ENCODE measurements around the gene GRIA3. TPM values are rescaled to one million over a fixed set of nuclear protein-coding genes. Genes with fewer than 3 reads are reported as not detected.
A peak's percentile ranks its signal among the peaks of the same experiment; 100 is the strongest.

The GRIA3 gene
- total RNA-seq, 1 experiment from 2014 or later, result not detected

GRCh38 chrX:123336666-123337065 lies 152.6 kb downstream of the GRIA3 start:
- Mint-ChIP-seq H3K4me1 (ENCODE audit: insufficient read depth, unreplicated experiment) (no peaks in the 10 kb centered on the region), H3K27me3 (ENCODE audit: insufficient read depth, unreplicated experiment) (no peaks in the 10 kb centered on the region), H3K4me3 (ENCODE audit: unreplicated experiment) (no peak overlapping the region), H3K9me3 (ENCODE audit: unreplicated experiment) (peaks cover 33% of the 10 kb centered on the region), H3K36me3 (ENCODE audit: insufficient read depth, unreplicated experiment) (no peaks in the 10 kb centered on the region), H3K27ac (ENCODE audit: low read depth, unreplicated experiment) (no peak overlapping the region)
- intact Hi-C loops (cut with micrococcal nuclease), result no loop called here
- CTCF ChIA-PET, result interaction anchor here (0.6 kb wide), 2 partner anchors 86 to 619 kb away, joined by 3 read pairs; no protein-coding TSS in a partner anchor
- no peak for TF ChIP-seq CTCF (IDR thresholded peaks at IDR 0.05; ENCODE audit: unreplicated experiment)
- no TSS peak for BruUV-seq (replicated peaks)
- DNase-seq (ENCODE audit: unreplicated experiment), result no peak
- POLR2A ChIA-PET, result no interaction called here

- intact Hi-C loops (cut with micrococcal nuclease), result no loop called here
- no peaks in the 10 kb centered on the region for H3K27me3 Mint-ChIP-seq (ENCODE audit: insufficient read depth, unreplicated experiment)
- BruUV-seq (replicated peaks), result no TSS peak
- H3K4me3 Mint-ChIP-seq (ENCODE audit: unreplicated experiment), result no peak overlapping the region
- H3K36me3 Mint-ChIP-seq (ENCODE audit: insufficient read depth, unreplicated experiment), result no peaks in the 10 kb centered on the region
- no peak for DNase-seq (ENCODE audit: unreplicated experiment)
- TF ChIP-seq CTCF (IDR thresholded peaks at IDR 0.05; ENCODE audit: unreplicated experiment), result no peak
- H3K27ac Mint-ChIP-seq (ENCODE audit: low read depth, unreplicated experiment), result no peak overlapping the region
- CTCF ChIA-PET, result no interaction called here
- H3K4me1 Mint-ChIP-seq (ENCODE audit: insufficient read depth, unreplicated experiment), result no peaks in the 10 kb centered on the region
- peaks cover 29% of the 10 kb centered on the region for H3K9me3 Mint-ChIP-seq (ENCODE audit: unreplicated experiment)
- POLR2A ChIA-PET, result interaction anchor here (1.3 kb wide), 1 partner anchor 258 kb away, joined by 6 read pairs; no protein-coding TSS in a partner anchor
Observed at GRCh38 chrX:123337886-123338639, 154.0 kb downstream of the GRIA3 start.

GRCh38 chrX:123339221-123339905 lies 155.3 kb downstream of the GRIA3 start:
- Mint-ChIP-seq H3K36me3 (ENCODE audit: insufficient read depth, unreplicated experiment) (no peaks in the 10 kb centered on the region), H3K27ac (ENCODE audit: low read depth, unreplicated experiment) (no peak overlapping the region), H3K4me1 (ENCODE audit: insufficient read depth, unreplicated experiment) (no peaks in the 10 kb centered on the region), H3K4me3 (ENCODE audit: unreplicated experiment) (no peak overlapping the region), H3K27me3 (ENCODE audit: insufficient read depth, unreplicated experiment) (no peaks in the 10 kb centered on the region), H3K9me3 (ENCODE audit: unreplicated experiment) (peaks cover 19% of the 10 kb centered on the region)
- intact Hi-C loops (cut with micrococcal nuclease), result no loop called here
- no peak for TF ChIP-seq CTCF (IDR thresholded peaks at IDR 0.05; ENCODE audit: unreplicated experiment)
- DNase-seq (ENCODE audit: unreplicated experiment), result peak; percentile 22
- ChIA-PET POLR2A (no interaction called here), CTCF (no interaction called here)
- no TSS peak for BruUV-seq (replicated peaks)

- no TSS peak for BruUV-seq (replicated peaks)
- Mint-ChIP-seq H3K9me3 (ENCODE audit: unreplicated experiment) (peaks cover 19% of the 10 kb centered on the region), H3K27me3 (ENCODE audit: insufficient read depth, unreplicated experiment) (no peaks in the 10 kb centered on the region), H3K27ac (ENCODE audit: low read depth, unreplicated experiment) (no peak overlapping the region), H3K4me1 (ENCODE audit: insufficient read depth, unreplicated experiment) (no peaks in the 10 kb centered on the region), H3K4me3 (ENCODE audit: unreplicated experiment) (no peak overlapping the region), H3K36me3 (ENCODE audit: insufficient read depth, unreplicated experiment) (no peaks in the 10 kb centered on the region)
- POLR2A ChIA-PET, result interaction anchor here (0.5 kb wide), 1 partner anchor 46 kb away, joined by 3 read pairs; no protein-coding TSS in a partner anchor
- TF ChIP-seq CTCF (IDR thresholded peaks at IDR 0.05; ENCODE audit: unreplicated experiment), result no peak
- peak; percentile 41 for DNase-seq (ENCODE audit: unreplicated experiment)
- intact Hi-C loops (cut with micrococcal nuclease), result no loop called here
- CTCF ChIA-PET, result interaction anchor here (0.7 kb wide), 1 partner anchor 42 kb away, joined by 3 read pairs; no protein-coding TSS in a partner anchor
Observed at GRCh38 chrX:123340696-123341095, 156.6 kb downstream of the GRIA3 start.
